B cell (primary cell): ENCODE data around the gene EEPD1. TPM values are rescaled to one million over a fixed set of nuclear protein-coding genes. Genes with fewer than 3 reads are reported as not detected.

Experiments used
- ATAC-seq: fragments of 200-7000 bp; cut with Tn5 transposase; one replicate; pipeline ENCODE4 v1.10.0; 2021; ENCODE audit warnings: low read depth, mild to moderate bottlenecking, moderate number of reproducible peaks, moderate library complexity
- CTCF ChIA-PET: fragments of 350-600 bp; sonication (Branson Sonifier 250); formaldehyde crosslinking; loops from one replicate; lab custom pipeline; 2021; ENCODE audit warnings: antibody characterized with exemption, inconsistent platforms; lab: Charles Lee
- POLR2A ChIA-PET: fragments of 350-600 bp; sonication (Branson Sonifier 250); formaldehyde crosslinking; loops from one replicate; lab custom pipeline; 2021; ENCODE audit warnings: antibody characterized with exemption; lab: Charles Lee
- DNase-seq: peaks from one replicate; pipeline ENCODE4 v3.0.0; 2013
- H2AFZ ChIP-seq: 2 replicates; pipeline ENCODE4 v1.6.1; 2012; ENCODE audit warnings: mild to moderate bottlenecking, low read depth, low read length; ENCODE audit not compliant: insufficient read depth, poor library complexity, severe bottlenecking
- H3K27ac ChIP-seq, 2 donors: 1 replicate in 1 of 2; 2 replicates in 1 of 2; pipeline ENCODE4 v1.5.1; 2012 to 2013; ENCODE audit warnings: low read length in 2 of 2, mild to moderate bottlenecking in 2 of 2, moderate library complexity in 1 of 2
- H3K27me3 ChIP-seq, 4 experiments: fragments of 200-600 bp in 1 of 4; sonication (generic) in 1 of 4; replicated peaks in 1 of 4; 1 replicate in 2 of 4; 2 replicates in 2 of 4; pipeline versions ENCODE4 v1.6.1 to v1.7.0; 2013 to 2016; ENCODE audit warnings: low read length in 3 of 4, mild to moderate bottlenecking in 2 of 4, mixed read lengths in 1 of 4, moderate library complexity in 1 of 4; ENCODE audit not compliant: insufficient read depth in 4 of 4, control insufficient read depth in 3 of 4; ENCODE audit errors: control extremely low read depth in 1 of 4
- H3K36me3 ChIP-seq, 2 experiments: replicated peaks in 1 of 2; 1 replicate in 1 of 2; 2 replicates in 1 of 2; pipeline versions ENCODE4 v1.6.1 to v1.7.1; 2013; ENCODE audit warnings: low read length in 1 of 2; ENCODE audit not compliant: insufficient read depth in 2 of 2, control insufficient read depth in 1 of 2; ENCODE audit errors: control extremely low read depth in 1 of 2, extremely low read depth in 1 of 2
- H3K4me1 ChIP-seq, 2 donors: fragments of 200-600 bp in 1 of 2; sonication (generic) in 1 of 2; 1 replicate in 1 of 2; 2 replicates in 1 of 2; pipeline versions ENCODE4 v1.5.1 to v1.6.1; 2013 to 2017; ENCODE audit warnings: low read length in 2 of 2; ENCODE audit not compliant: control insufficient read depth in 2 of 2, insufficient read depth in 2 of 2
- H3K4me2 ChIP-seq: replicated peaks from 2 replicates; pipeline ENCODE3; 2012; ENCODE audit warnings: mild to moderate bottlenecking, low read depth, low read length; ENCODE audit not compliant: poor library complexity, severe bottlenecking
- H3K4me3 ChIP-seq, 5 experiments: fragments of 200-600 bp in 1 of 5; sonication (generic) in 1 of 5; 1 replicate in 3 of 5; 2 replicates in 2 of 5; pipeline versions ENCODE4 v1.5.1 to v1.7.0; 2011 to 2016; ENCODE audit warnings: low read length in 4 of 5, mild to moderate bottlenecking in 4 of 5, low read depth in 2 of 5, control low read depth in 1 of 5, moderate library complexity in 1 of 5; ENCODE audit not compliant: insufficient read depth in 1 of 5; ENCODE audit errors: control extremely low read depth in 1 of 5, extremely low read depth in 1 of 5
- H3K79me2 ChIP-seq: fragments of 200-600 bp; sonication (generic); one replicate; pipeline ENCODE4 v1.6.0; 2016; ENCODE audit warnings: low read length; ENCODE audit not compliant: control insufficient read depth, insufficient read depth
- H3K9ac ChIP-seq: fragments of 200-600 bp; sonication (generic); 2 replicates; pipeline ENCODE4 v1.6.1; 2017; ENCODE audit warnings: mild to moderate bottlenecking, low read length, moderate library complexity
- H3K9me3 ChIP-seq, 3 donors: one replicate each; pipeline versions ENCODE4 v1.6.1 to v1.7.1; 2013; ENCODE audit warnings: low read length in 2 of 3; ENCODE audit not compliant: control insufficient read depth in 2 of 3, insufficient read depth in 1 of 3; ENCODE audit errors: control extremely low read depth in 1 of 3
- H4K20me1 ChIP-seq: 2 replicates; pipeline ENCODE4 v1.6.0; 2012; ENCODE audit warnings: mild to moderate bottlenecking, low read length; ENCODE audit not compliant: insufficient read depth, control insufficient read depth, poor library complexity, severe bottlenecking
- H3K27ac Mint-ChIP-seq: one replicate; pipeline ENCODE4 v1.8.0; 2021; ENCODE audit warnings: mixed read lengths
- H3K27me3 Mint-ChIP-seq: one replicate; pipeline ENCODE4 v1.8.0; 2021; ENCODE audit warnings: mixed read lengths
- H3K4me1 Mint-ChIP-seq: one replicate; pipeline ENCODE4 v1.8.0; 2021; ENCODE audit warnings: mixed read lengths
- H3K4me3 Mint-ChIP-seq: one replicate; pipeline ENCODE4 v1.8.0; 2021; ENCODE audit warnings: mixed read lengths
- H3K9me3 Mint-ChIP-seq: one replicate; pipeline ENCODE4 v1.8.0; 2022; ENCODE audit warnings: mixed read lengths; ENCODE audit not compliant: insufficient read depth
- CTCF ChIP-seq: fragments of 200-600 bp; IDR thresholded peaks from one replicate; pipeline ENCODE4 v1.8.0; 2022; ENCODE audit warnings: antibody characterized with exemption, mild to moderate bottlenecking
- EZH2 ChIP-seq: IDR thresholded peaks from 2 replicates; pipeline ENCODE4 v1.6.1; 2012; ENCODE audit warnings: borderline replicate concordance, low read depth, mild to moderate bottlenecking, moderate library complexity, low read length; ENCODE audit not compliant: insufficient read depth, poor library complexity, severe bottlenecking
- WGBS: methylation state at CpG from one replicate; pipeline ENCODE4 v1.1.5; 2013; ENCODE audit warnings: missing lambda C conversion rate; ENCODE audit not compliant: insufficient coverage; 5-methylcytosine and 5-hydroxymethylcytosine counted together
- intact Hi-C: fragments of 100-400 bp; cut with micrococcal nuclease; formaldehyde crosslinking; loops from one replicate; pipeline ENCODE4 v1.10.0; 2022
- polyA plus RNA-seq: library from polyadenylated mRNA; depleted of rRNA; stranded (reverse); fragments of >200 nt; gene quantifications from 2 replicates; pipeline ENCODE4 v1.2.3, GENCODE V29; 2012
- total RNA-seq, 2 donors: library from RNA; stranded (reverse); fragments of 120-200 nt in 1 of 2; gene quantifications; 1 replicate in 1 of 2; 2 replicates in 1 of 2; pipeline versions ENCODE4 v1.2.3 to v1.2.4, GENCODE V29; 2013 to 2022

EEPD1 gene
- total and polyA plus RNA-seq, 2 donors (not counting 1 experiment from before 2014, with no cell fraction given) = 0.49 to 4.1 TPM

GRCh38 chr7:36160313-36160712 lies 7.3 kb downstream of the EEPD1 start:
- Mint-ChIP-seq H3K4me3 (no peak overlapping the region), H3K9me3 (no peaks in the 10 kb centered on the region), H3K27me3 (peaks cover 5% of the 10 kb centered on the region), H3K27ac (no peak overlapping the region), H3K4me1 (no peaks in the 10 kb centered on the region)
- Histone ChIP-seq H3K36me3 (no peaks in the 10 kb centered on the region), H3K79me2 (no peaks in the 10 kb centered on the region), H4K20me1 (no peaks in the 10 kb centered on the region), H3K4me2 (no peak overlapping the region), H3K27me3 (peaks cover 0 to 9% (median 1%) of the 10 kb centered on the region in 4 experiments), H3K9ac (no peak overlapping the region), H2AFZ (no peak overlapping the region), H3K4me3 (no peak overlapping the region), H3K9me3 (no peaks in the 10 kb centered on the region), H3K27ac (no peak overlapping the region), H3K4me1 (no peaks in the 10 kb centered on the region)
- no peak for ATAC-seq
- 98% methylated on average over 4 of the region's 5 CpGs for WGBS
- no peak for TF ChIP-seq EZH2
- TF ChIP-seq CTCF = no peak
- intact Hi-C loops = no loop called here
- ChIA-PET CTCF (no interaction called here), POLR2A (no interaction called here)
- no peak for DNase-seq

- Mint-ChIP-seq H3K4me1 (no peaks in the 10 kb centered on the region), H3K9me3 (no peaks in the 10 kb centered on the region), H3K4me3 (no peak overlapping the region), H3K27ac (no peak overlapping the region), H3K27me3 (no peaks in the 10 kb centered on the region)
- CTCF ChIA-PET = no interaction called here
- H4K20me1 ChIP-seq = no peaks in the 10 kb centered on the region
- no peak overlapping the region for H3K4me3 ChIP-seq
- no peaks in the 10 kb centered on the region for H3K79me2 ChIP-seq
- DNase-seq (no peak), ATAC-seq (no peak)
- no peak overlapping the region for H2AFZ ChIP-seq
- H3K27me3 ChIP-seq = no peaks in the 10 kb centered on the region
- H3K27ac ChIP-seq = no peak overlapping the region
- no peaks in the 10 kb centered on the region for H3K36me3 ChIP-seq
- no peak overlapping the region for H3K4me2 ChIP-seq
- WGBS = 100% methylated on average over 1 of the region's 1 CpG
- intact Hi-C loops = no loop called here
- H3K9me3 ChIP-seq = no peaks in the 10 kb centered on the region
- POLR2A ChIA-PET = interaction anchor here (0.8 kb wide), 1 partner anchor 227 kb away, joined by 6 read pairs; no protein-coding TSS in a partner anchor
- no peaks in the 10 kb centered on the region for H3K4me1 ChIP-seq
- H3K9ac ChIP-seq = no peak overlapping the region
- no peak for TF ChIP-seq CTCF
- no peak for TF ChIP-seq EZH2
These were observed 8.9 kb downstream of the EEPD1 start for GRCh38 chr7:36161996-36162395.
